Stomach (tissue), 4 donors: ENCODE measurements around the gene TGFBR3L.

ENCODE experiments used
- POLR2A ChIP-seq, 4 donors: fragments of 450-650 bp; IDR thresholded peaks; one replicate each; pipeline ENCODE4 v1.6.1; 2016; ENCODE audit warnings: antibody characterized with exemption in 4 of 4, control low read depth in 2 of 4, mild to moderate bottlenecking in 1 of 4, moderate library complexity in 1 of 4
- POLR2AphosphoS5 ChIP-seq, 3 donors: sonication (generic); formaldehyde crosslinking; IDR thresholded peaks; one replicate each; pipeline ENCODE4 v1.6.1; 2016; ENCODE audit warnings: antibody characterized with exemption in 3 of 3

DNA sequence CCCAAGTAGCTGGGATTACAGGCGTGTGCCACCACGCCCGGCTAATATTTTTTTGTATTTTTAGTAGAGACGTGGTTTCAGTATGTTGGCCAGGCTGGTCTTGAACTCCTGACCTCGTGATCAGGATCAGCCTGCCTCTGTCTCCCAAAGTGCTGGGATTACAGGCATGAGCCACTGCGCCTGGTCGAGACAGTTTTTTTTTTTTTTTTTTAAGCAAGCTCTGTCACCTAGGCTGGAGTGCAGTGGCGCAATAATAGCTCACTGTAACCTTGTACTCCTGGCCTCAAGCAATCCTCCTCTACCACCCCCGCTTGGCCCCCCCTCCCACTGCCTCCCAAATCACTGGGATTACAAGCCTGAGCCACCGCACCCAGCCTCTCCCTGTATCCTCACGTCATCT lies 17.3 kb upstream of the TGFBR3L start:
- TF ChIP-seq POLR2A (IDR thresholded peaks at IDR 0.05) (no peak), POLR2AphosphoS5 (IDR thresholded peaks at IDR 0.05) (no peak)
